Activated CD8-positive, alpha-beta memory T cell treated with anti-CD3 and anti-CD28 coated beads, Interleukin-2, amount 10 ng/mL, durations not matched to agents 7 days and 5 days (primary cell): ENCODE measurements around the gene USP8. TPM values are rescaled to one million over a fixed set of nuclear protein-coding genes. Genes with fewer than 3 reads are reported as not detected.
A peak's percentile ranks its signal among the peaks of the same experiment; 100 is the strongest.
"Not testable (repeated sequence)": the region's sequence is repeated elsewhere in the genome, so short reads cannot be mapped to it uniquely, and the experiment has no call there.

Experiments
- ATAC-seq: fragments of 150-1000 bp; cut with Tn5 transposase; one replicate; pipeline ENCODE4 v1.10.0; 2021; ENCODE audit warnings: moderate library complexity
- CTCF ChIA-PET: fragments of 350-600 bp; sonication (Branson Sonifier 250); formaldehyde crosslinking; loops from one replicate; lab custom pipeline; 2021; ENCODE audit warnings: antibody characterized with exemption; lab: Charles Lee
- DNase-seq: peaks from one replicate; pipeline ENCODE4 v3.0.0-alpha.2; 2020
- H3K27ac Mint-ChIP-seq: one replicate; pipeline ENCODE4 v1.8.0; 2021; ENCODE audit warnings: mild to moderate bottlenecking, mixed read lengths
- H3K27me3 Mint-ChIP-seq: one replicate; pipeline ENCODE4 v1.8.0; 2021; ENCODE audit warnings: mixed read lengths
- H3K36me3 Mint-ChIP-seq: one replicate; pipeline ENCODE4 v1.8.0; 2021; ENCODE audit warnings: mild to moderate bottlenecking, mixed read lengths
- H3K4me1 Mint-ChIP-seq: one replicate; pipeline ENCODE4 v1.8.0; 2021; ENCODE audit warnings: mixed read lengths
- H3K4me3 Mint-ChIP-seq: one replicate; pipeline ENCODE4 v1.8.0; 2021; ENCODE audit warnings: mild to moderate bottlenecking, moderate library complexity, mixed read lengths
- H3K9me3 Mint-ChIP-seq: one replicate; pipeline ENCODE4 v1.8.0; 2022; ENCODE audit warnings: low read depth, mixed read lengths
- total RNA-seq, 2 experiments: library from RNA; stranded (reverse); gene quantifications; one replicate each; pipeline ENCODE4 v1.2.3, GENCODE V29; 2021

USP8 gene
- total RNA-seq, 2 experiments from 2014 or later = 54.1 to 58.2 TPM

GRCh38 chr15:50471072-50471471 lies 46.9 kb downstream of the USP8 start:
- Mint-ChIP-seq H3K27me3 (no peaks in the 10 kb centered on the region), H3K4me3 (no peak overlapping the region), H3K4me1 (no peaks in the 10 kb centered on the region), H3K9me3 (no peaks in the 10 kb centered on the region), H3K27ac (no peak overlapping the region), H3K36me3 (peaks cover 39% of the 10 kb centered on the region)
- CTCF ChIA-PET = no interaction called here
- ATAC-seq (no peak), DNase-seq (no peak)

GRCh38 chr15:50476143-50476542 lies 51.9 kb downstream of the USP8 start:
- H3K27ac Mint-ChIP-seq = no peak overlapping the region
- ATAC-seq (no peak), DNase-seq (no peak)
- H3K36me3 Mint-ChIP-seq = peaks cover 46% of the 10 kb centered on the region
- CTCF ChIA-PET = interaction anchor here (0.6 kb wide), 1 partner anchor 199 kb away, joined by 3 read pairs; no protein-coding TSS in a partner anchor
- no peak overlapping the region for H3K4me3 Mint-ChIP-seq
- no peaks in the 10 kb centered on the region for H3K27me3 Mint-ChIP-seq
- H3K9me3 Mint-ChIP-seq = no peaks in the 10 kb centered on the region
- peaks cover 7% of the 10 kb centered on the region for H3K4me1 Mint-ChIP-seq

GRCh38 chr15:50484781-50485180 lies 60.6 kb downstream of the USP8 start:
- no peak for DNase-seq
- no peak overlapping the region for H3K27ac Mint-ChIP-seq
- H3K27me3 Mint-ChIP-seq = no peaks in the 10 kb centered on the region
- H3K9me3 Mint-ChIP-seq = peaks cover 2% of the 10 kb centered on the region
- CTCF ChIA-PET = interaction anchor here (0.7 to 1.0 kb wide), 3 partner anchors 18 to 1361 kb away, joined by 3 to 4 read pairs (median 3); partner anchors contain the start of gene USP50
- peaks cover 30% of the 10 kb centered on the region for H3K4me1 Mint-ChIP-seq
- H3K36me3 Mint-ChIP-seq = peaks cover 71% of the 10 kb centered on the region
- ATAC-seq = no peak
- no peak overlapping the region for H3K4me3 Mint-ChIP-seq

GRCh38 chr15:50485389-50485788 lies 61.2 kb downstream of the USP8 start:
- no peak overlapping the region for H3K27ac Mint-ChIP-seq
- no peak overlapping the region for H3K4me3 Mint-ChIP-seq
- DNase-seq = no peak
- ATAC-seq = no peak
- H3K27me3 Mint-ChIP-seq = no peaks in the 10 kb centered on the region
- peaks cover 29% of the 10 kb centered on the region for H3K4me1 Mint-ChIP-seq
- H3K36me3 Mint-ChIP-seq = peaks cover 68% of the 10 kb centered on the region
- H3K9me3 Mint-ChIP-seq = peaks cover 2% of the 10 kb centered on the region
- CTCF ChIA-PET = interaction anchor here (0.7 to 1.0 kb wide), 3 partner anchors 18 to 1360 kb away, joined by 3 to 4 read pairs (median 3); partner anchors contain the start of gene USP50

- H3K9me3 Mint-ChIP-seq = peaks cover 2% of the 10 kb centered on the region
- DNase-seq (no peak), ATAC-seq (peak; percentile 33)
- H3K36me3 Mint-ChIP-seq = peaks cover 60% of the 10 kb centered on the region
- peak overlapping the region; percentile 29 for H3K27ac Mint-ChIP-seq
- H3K4me3 Mint-ChIP-seq = no peak overlapping the region
- H3K4me1 Mint-ChIP-seq = peaks cover 17% of the 10 kb centered on the region
- CTCF ChIA-PET = interaction anchor here (1.1 kb wide), 1 partner anchor 12 kb away, joined by 3 read pairs; no protein-coding TSS in a partner anchor
- no peaks in the 10 kb centered on the region for H3K27me3 Mint-ChIP-seq
These were observed 63.1 kb downstream of the USP8 start for GRCh38 chr15:50487287-50487686.

GRCh38 chr15:50493625-50494024 lies 69.4 kb downstream of the USP8 start:
- Mint-ChIP-seq H3K4me3 (no peak overlapping the region), H3K27me3 (no peaks in the 10 kb centered on the region), H3K4me1 (no peaks in the 10 kb centered on the region), H3K27ac (no peak overlapping the region), H3K36me3 (peaks cover 43% of the 10 kb centered on the region), H3K9me3 (no peaks in the 10 kb centered on the region)
- CTCF ChIA-PET = no interaction called here
- no peak for DNase-seq
- ATAC-seq = no peak

- DNase-seq, H3K27me3 Mint-ChIP-seq, H3K4me3 Mint-ChIP-seq, CTCF ChIA-PET, ATAC-seq, H3K9me3 Mint-ChIP-seq, H3K4me1 Mint-ChIP-seq, H3K27ac Mint-ChIP-seq: not testable (repeated sequence)
- peaks cover 46% of the 10 kb centered on the region for H3K36me3 Mint-ChIP-seq
These were observed 70.3 kb downstream of the USP8 start for GRCh38 chr15:50494547-50494946.

- ATAC-seq = no peak
- Mint-ChIP-seq H3K4me3 (no peak overlapping the region), H3K27me3 (no peaks in the 10 kb centered on the region), H3K27ac (no peak overlapping the region), H3K9me3 (no peaks in the 10 kb centered on the region), H3K4me1 (no peaks in the 10 kb centered on the region), H3K36me3 (peaks cover 42% of the 10 kb centered on the region)
- CTCF ChIA-PET = no interaction called here
- no peak for DNase-seq
These were observed 72.5 kb downstream of the USP8 start for GRCh38 chr15:50496692-50497091.

GRCh38 chr15:50500352-50500751 lies 76.1 kb downstream of the USP8 start:
- H3K9me3 Mint-ChIP-seq = no peaks in the 10 kb centered on the region
- no peaks in the 10 kb centered on the region for H3K27me3 Mint-ChIP-seq
- peaks cover 11% of the 10 kb centered on the region for H3K4me1 Mint-ChIP-seq
- no peak for ATAC-seq
- H3K36me3 Mint-ChIP-seq = peaks cover 33% of the 10 kb centered on the region
- no peak overlapping the region for H3K4me3 Mint-ChIP-seq
- CTCF ChIA-PET = no interaction called here
- H3K27ac Mint-ChIP-seq = no peak overlapping the region
- DNase-seq = no peak

- H3K4me3 Mint-ChIP-seq = no peak overlapping the region
- ATAC-seq = no peak
- peaks cover 11% of the 10 kb centered on the region for H3K4me1 Mint-ChIP-seq
- H3K9me3 Mint-ChIP-seq = no peaks in the 10 kb centered on the region
- peaks cover 25% of the 10 kb centered on the region for H3K36me3 Mint-ChIP-seq
- H3K27ac Mint-ChIP-seq = no peak overlapping the region
- no peak for DNase-seq
- H3K27me3 Mint-ChIP-seq = no peaks in the 10 kb centered on the region
- CTCF ChIA-PET = no interaction called here
These were observed 77.6 kb downstream of the USP8 start for GRCh38 chr15:50501815-50502214.

GRCh38 chr15:50503144-50503543 lies 78.9 kb downstream of the USP8 start:
- Mint-ChIP-seq H3K4me3 (no peak overlapping the region), H3K36me3 (peaks cover 22% of the 10 kb centered on the region), H3K9me3 (no peaks in the 10 kb centered on the region), H3K27ac (no peak overlapping the region), H3K27me3 (no peaks in the 10 kb centered on the region), H3K4me1 (peaks cover 11% of the 10 kb centered on the region)
- DNase-seq (no peak), ATAC-seq (no peak)
- CTCF ChIA-PET = interaction anchor here (0.7 to 1.4 kb wide), 2 partner anchors 18 to 156 kb away, joined by 3 to 4 read pairs; no protein-coding TSS in a partner anchor

GRCh38 chr15:50505656-50506055 lies 81.5 kb downstream of the USP8 start:
- Mint-ChIP-seq H3K36me3 (peaks cover 11% of the 10 kb centered on the region), H3K4me1 (peaks cover 11% of the 10 kb centered on the region)
- DNase-seq, H3K9me3 Mint-ChIP-seq, ATAC-seq, CTCF ChIA-PET, H3K27me3 Mint-ChIP-seq, H3K4me3 Mint-ChIP-seq, H3K27ac Mint-ChIP-seq: not testable (repeated sequence)

GRCh38 chr15:50506121-50506520 lies 81.9 kb downstream of the USP8 start:
- Mint-ChIP-seq H3K4me3 (no peak overlapping the region), H3K9me3 (no peaks in the 10 kb centered on the region), H3K27ac (no peak overlapping the region), H3K4me1 (peaks cover 11% of the 10 kb centered on the region), H3K36me3 (peaks cover 10% of the 10 kb centered on the region), H3K27me3 (no peaks in the 10 kb centered on the region)
- ATAC-seq (no peak), DNase-seq (no peak)
- CTCF ChIA-PET = interaction anchor here (0.6 to 0.9 kb wide), 2 partner anchors 44 to 167 kb away, joined by 3 to 4 read pairs; no protein-coding TSS in a partner anchor

GRCh38 chr15:50513001-50513400 lies 88.8 kb downstream of the USP8 start:
- Mint-ChIP-seq H3K4me1 (no peaks in the 10 kb centered on the region), H3K27ac (no peak overlapping the region), H3K27me3 (no peaks in the 10 kb centered on the region), H3K36me3 (peaks cover 2% of the 10 kb centered on the region), H3K9me3 (no peaks in the 10 kb centered on the region), H3K4me3 (no peak overlapping the region)
- no peak for DNase-seq
- CTCF ChIA-PET = interaction anchor here (0.7 kb wide), 1 partner anchor 31 kb away, joined by 5 read pairs; no protein-coding TSS in a partner anchor
- no peak for ATAC-seq
